Stimulated activated CD4-positive, alpha-beta T cell treated with anti-CD3 and anti-CD28 coated beads, Interleukin-1b, Interleukin-23, amount 100 ng/mL, for 48 hours (primary cell): ENCODE measurements around the gene RGMA.
"Not testable (repeated sequence)": the region's sequence is repeated elsewhere in the genome, so short reads cannot be mapped to it uniquely, and the experiment has no call there.

Source experiments
- DNase-seq: peaks from one replicate; pipeline ENCODE4 v3.0.0-alpha.2; 2020

Gene RGMA

DNA sequence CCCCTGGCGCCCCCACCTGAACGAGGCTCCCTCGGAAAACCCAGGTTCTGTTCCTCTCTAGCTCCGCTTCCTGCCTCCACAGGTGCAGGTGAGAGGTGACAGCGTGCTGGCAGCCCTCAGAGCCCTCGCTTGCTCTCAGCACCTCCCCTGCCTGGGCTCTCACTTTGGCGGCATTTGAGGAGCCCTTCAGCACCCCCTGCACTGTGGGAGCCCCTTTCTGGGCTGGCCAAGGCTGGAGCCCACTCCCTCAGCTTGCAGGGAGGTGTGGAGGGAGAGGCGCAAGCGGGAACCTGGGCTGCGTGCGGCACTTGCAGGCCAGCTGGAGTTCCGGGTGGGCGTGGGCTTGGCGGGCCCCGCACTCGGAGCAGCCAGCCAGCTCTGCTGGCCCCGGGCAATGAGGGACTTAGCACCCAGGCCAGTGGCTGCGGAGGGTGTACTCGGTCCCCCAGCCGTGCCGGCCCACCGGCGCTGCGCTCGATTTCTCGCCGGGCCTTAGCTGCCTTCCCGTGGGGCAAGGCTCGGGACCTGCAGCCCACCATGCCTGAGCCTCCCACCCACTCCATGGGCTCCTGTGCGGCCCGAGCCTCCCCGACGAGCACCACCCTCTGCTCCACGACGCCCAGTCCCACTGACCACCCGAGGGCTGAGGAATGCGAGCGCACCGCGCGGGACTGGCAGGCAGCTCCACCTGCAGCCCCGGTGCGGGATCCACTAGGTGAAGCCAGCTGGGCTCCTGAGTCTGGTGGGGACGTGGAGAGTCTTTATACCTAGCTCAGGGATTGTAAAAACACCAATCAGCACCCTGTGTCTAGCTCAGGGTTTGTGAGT is 57.2 kb downstream of the RGMA start:
- DNase-seq, result not testable (repeated sequence)

DNA sequence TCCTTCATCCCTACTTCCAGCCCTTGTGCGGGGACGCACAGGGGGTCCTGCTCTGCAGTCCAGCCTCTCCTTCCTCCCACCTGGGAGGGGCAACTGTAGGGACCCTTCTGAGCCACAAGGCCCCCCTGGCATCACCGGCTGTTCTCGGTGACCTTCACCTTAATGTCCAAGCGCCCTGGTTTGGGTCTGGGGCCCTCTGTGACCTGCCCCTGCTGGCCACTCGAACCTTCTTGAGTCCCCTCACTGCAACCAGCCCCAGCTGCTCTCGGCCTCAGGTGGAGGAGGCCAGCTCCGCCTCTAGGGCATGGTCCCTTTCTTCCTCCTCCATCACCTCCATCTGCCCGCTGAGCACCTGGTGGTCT is 57.9 kb downstream of the RGMA start:
- DNase-seq, result no peak

DNA sequence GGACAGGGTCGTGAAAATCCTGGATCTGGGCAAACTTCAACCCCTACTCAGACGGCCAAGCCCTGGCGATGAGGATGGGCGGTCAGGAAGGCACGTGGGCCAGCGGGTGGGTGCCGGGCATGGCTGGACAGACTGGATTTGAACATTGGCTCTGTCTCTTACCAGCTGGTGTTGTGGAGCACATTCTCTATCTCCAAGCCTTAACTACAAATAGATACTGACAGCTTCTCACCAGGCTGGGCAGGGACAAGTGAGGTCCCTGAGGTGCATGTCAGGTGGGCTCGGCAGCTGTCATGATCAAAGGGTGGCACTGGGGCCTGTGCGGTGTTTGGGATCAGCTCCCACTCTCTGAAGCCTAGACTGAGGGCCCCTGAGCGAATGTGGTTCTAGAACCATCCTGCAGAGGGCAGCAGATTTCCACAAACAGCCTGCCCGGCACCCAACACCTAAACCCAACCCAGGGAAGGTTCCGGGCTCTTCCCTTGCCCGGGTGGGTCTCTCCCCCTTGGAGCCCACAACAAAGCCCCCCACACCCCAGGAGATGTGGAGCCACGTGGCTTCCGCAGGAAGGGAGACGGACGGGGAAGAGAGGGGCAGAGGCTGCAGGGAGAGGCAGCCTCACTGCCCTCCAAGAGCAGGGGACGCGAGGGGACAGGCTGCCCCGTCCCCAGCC is 58.4 kb downstream of the RGMA start:
- DNase-seq, result peak; percentile 60

DNA sequence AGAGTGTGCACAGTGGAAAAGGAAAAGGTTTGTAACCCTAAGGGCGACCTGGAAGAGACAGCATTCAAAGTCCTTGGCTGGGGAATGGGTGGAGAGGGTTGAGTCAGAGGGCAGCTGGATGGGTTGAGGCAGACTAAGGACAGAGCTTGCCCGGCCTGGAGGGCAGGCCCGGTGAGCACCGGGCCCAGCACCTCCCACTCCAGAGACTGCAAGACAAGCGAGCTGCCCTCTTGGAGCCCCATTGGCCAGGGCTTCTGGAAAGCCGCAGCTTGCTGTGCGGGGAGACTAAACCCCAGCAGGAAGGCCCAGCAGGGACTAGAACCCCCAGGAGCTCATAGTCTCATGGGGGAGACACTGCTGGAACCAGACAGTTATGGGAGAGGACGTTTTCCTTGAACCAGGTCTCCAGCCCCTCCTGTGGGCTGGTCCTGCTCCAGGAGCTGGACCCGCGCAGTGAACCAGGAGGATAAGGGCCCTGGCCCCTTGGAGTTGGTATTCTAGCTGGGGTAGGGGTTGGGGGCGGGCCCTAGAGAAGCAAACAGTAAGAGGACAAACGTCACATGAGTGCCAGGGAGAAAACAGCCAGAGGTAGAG is 59.1 kb downstream of the RGMA start:
- DNase-seq, result no peak

DNA sequence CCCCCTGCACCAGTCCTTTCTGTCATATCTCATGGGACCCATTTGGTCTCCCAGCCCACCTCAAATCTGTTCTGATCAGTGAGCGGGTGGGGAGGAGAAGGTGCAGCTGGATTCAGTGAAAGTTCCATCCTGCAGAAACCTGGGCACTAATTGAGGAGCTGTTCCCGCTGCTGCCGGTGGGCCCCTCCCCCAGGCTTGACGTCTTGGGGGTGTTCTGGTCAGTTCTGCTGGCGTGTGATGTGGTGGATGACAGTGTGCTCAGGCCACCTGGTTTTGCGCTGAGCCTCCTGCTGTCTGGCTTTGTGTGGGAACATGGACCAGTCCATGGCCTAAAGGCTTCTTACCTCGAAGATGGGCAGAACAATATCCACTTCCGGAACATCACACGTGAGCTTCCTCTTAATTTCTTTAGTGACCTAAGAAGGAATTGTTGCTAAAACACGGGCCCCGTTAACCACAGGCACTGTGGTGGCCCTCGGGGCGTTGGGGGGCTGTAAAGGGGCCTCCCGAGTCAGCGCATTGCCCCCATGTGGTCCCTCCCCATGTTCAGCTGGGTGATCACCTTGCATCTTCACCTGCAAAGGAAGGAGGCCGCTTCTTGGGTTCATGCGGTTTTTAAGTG is 59.7 kb downstream of the RGMA start:
- no peak for DNase-seq

DNA sequence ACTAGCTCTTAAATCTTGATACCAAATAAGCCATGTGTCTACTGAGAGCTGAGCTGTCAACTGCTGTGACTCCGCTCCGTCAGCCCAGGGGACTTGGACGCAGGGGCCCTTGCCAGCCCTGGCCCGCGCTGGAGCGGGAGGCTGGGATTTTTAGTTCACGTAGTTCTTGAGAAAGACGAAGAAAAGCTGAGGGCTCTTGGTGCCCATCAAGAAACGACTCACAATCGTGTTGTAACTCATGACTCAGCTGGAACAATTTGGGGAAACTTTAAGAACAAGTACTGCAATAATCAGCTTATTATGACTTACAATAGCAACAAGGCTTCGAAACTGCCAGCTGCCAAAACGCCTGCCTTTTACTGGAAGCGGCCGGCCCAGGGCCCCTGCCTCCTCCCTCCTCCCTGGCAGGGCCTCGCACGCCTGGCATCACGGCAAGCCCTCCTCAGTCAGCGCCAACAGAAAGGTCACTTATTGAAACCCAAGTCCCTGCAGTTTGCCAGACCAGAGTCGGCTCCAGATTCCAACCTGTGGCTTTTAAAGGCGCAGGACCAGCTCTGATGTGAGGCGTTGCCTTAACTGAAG is 60.3 kb downstream of the RGMA start:
- peak; percentile 46 for DNase-seq

DNA sequence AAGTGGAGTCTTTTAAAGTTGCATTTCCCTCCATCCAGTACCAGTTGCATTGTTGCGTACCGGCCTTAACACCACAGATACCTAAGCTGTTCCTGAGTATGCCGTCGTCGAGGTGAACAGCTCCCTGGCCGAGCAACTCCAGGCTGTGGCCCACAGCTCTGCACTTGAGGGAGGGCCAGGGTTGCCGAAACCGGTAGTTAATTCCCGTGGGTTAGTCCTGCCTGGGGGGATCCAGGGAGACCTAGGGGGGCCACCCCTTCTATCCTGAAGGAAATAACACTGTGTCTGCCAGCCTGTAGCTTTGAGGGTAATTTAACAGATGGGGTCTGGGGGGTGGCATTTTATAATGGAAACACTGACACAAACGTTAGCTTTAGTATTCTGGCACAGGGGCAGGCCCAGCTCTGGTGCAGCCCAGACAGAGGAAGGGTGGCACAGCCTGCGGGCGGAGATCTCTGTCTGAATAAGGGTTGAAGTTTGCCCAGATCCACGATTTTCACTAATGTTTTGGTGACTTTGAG is 60.8 kb downstream of the RGMA start:
- DNase-seq, result no peak

DNA sequence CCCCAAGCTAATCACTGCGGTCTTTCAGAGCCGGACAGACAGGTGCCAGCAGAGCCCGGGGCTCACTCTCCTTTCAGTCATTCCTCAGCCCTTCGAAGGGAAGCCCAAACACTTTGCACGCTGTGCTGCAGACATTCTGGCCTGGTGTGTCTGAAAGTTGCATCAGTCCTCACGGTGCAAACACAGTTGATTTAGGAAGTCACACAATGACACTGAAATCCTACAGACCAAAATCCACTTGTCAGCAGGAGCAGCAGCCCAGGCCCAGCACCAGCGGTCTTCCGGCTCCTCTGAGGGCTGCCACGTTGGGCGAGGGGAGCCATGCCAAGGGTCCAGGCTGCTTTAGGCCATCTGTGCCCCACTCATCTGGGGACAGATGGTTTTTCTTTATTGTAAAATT is 61.6 kb downstream of the RGMA start:
- no peak for DNase-seq

DNA sequence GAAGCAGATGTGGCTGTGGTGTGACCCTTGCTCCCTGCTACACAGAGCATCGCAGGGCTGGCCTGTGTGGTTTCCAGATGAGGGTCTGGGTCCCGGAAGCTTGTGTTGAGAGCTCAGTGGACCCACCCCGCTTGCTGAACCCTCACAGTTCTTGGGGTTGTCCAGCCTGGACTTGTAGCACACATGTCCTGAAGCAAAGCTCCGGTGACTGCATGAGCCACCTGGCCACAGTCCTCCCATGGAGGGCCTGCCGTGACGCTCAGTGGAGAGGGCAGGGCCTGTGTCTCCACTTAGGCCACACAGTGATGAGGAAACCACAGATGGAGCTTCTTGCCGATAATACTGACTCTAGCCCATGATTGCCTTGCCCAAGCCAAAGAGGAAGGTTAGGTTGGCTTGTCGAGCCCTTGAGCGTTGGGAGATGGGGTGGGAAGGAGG is 62.6 kb downstream of the RGMA start:
- DNase-seq, result no peak

DNA sequence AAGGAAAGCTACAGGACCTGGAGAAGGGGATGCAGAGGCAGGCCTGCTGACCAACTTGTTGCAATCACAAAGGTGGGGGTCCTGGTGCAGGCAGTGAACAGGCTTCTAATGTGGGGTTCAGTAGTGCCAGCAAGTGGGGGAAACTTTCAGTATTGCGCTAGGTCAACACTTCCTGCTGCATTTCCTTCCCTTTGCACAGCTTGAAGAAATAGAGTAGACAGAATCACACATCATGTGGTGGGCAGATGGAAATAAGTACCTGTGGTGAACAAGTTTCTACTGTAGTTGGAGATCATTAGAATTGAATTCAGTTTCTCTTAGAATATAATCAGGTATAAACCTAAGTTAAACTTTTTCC is 63.4 kb downstream of the RGMA start:
- DNase-seq, result no peak

DNA sequence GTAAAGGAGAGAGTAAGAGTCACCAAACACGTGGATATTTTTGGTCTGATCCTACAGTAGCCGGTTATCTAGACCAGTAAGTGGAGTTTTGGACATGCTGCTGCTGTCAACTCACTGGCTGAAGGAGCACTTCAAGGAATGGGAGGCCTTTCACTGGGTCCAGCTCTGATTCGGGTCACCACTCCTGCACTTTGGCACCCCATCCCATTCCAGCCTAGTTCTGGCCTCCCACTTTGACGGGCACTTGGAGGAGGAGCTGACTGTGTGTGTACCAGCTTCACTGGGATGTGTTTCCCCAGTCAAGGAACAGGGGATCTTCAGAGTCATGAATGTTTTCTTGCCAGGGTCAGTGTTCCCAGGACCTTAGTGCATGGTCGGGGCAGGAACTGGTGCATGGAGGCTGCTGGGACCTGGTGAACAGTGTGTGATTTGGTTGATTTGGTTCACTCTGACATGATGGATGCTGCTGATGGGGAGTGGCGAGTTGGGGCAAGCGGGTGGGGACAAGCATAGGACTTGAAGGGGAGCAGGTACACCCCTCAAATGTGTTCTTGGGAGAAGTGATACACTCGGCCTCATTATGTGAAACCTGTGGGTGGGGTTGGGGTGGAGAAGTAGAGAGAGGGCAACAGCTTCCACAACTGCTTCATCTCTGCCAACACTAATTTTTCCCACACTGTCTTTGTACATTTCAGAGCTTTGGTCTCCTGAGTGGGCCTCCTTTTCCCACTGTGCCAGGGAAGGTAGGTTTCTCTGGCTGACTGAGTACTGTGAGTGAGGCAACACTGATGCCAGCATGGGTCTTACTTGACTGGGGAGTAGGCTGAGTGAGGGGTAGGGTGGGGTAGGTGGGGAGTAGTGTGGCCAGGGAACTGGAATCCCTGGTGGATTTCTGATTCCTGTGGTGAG is 64.0 kb downstream of the RGMA start:
- DNase-seq, result no peak

DNA sequence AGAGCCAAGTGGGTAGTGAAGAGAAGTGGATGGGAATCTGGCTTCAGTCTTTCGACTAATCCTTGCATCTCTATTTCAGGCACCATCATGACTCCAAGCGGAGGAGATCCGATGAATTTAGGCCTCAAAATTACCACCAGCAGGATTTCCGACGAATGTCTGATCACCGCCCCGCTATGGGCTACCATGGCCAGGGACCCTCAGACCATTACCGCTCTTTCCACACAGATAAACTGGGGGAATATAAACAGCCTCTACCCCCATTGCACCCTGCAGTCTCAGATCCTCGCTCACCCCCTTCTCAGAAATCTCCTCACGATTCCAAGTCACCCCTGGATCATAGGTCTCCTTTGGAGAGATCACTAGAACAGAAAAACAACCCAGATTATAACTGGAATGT is 64.7 kb downstream of the RGMA start:
- DNase-seq, result no peak

DNA sequence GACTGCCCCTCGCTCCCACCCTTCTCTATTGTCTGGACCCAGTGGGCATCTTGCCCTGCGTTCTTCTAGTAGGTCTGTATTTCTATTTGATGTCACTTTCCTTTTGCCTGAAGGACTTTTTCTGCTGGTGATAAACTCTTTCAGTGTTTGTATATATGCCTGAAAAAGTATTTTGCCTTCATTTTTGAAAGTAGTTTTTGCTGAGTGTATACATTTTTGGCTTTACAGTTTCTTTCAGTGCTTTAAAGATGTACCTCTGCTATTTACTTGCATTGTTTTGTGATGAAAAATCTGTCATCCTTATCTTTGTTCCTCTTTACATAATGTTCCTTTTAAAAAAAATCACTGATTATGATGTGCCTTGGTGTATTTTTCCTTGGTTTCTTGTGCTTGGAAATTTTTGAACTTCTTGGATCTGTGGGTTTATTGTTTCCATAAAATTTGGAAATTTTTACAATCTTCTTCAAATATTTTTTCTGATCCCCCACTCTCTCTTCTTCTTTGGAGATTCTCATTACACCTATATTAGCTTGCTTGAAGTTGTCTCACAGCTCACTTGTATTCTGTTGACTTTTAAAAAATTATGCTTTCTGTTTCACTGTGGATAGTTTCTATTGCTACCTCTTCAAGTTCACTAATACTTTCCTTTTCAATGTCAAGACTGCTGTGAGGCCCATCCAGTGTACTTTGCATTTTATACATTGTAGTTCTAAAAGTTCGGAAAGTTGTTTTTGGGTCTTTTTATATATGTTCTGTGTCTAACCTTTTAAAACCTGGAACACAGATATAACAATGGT is 67.8 kb downstream of the RGMA start:
- DNase-seq, result no peak

DNA sequence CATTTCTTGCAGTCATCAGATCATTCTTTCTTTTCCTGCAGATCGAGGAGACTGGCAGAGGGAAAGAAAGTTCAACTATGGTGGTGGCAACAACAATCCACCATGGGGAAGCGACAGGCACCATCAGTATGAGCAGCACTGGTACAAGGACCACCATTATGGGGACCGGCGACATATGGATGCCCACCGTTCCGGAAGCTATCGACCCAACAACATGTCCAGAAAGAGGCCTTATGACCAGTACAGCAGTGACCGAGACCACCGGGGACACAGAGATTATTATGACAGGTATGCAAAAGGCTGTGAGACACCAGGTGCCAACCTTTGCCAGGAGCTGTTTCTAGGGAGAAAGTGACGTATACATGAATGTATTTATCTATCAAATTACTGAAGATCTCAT is 69.0 kb downstream of the RGMA start:
- no peak for DNase-seq

DNA sequence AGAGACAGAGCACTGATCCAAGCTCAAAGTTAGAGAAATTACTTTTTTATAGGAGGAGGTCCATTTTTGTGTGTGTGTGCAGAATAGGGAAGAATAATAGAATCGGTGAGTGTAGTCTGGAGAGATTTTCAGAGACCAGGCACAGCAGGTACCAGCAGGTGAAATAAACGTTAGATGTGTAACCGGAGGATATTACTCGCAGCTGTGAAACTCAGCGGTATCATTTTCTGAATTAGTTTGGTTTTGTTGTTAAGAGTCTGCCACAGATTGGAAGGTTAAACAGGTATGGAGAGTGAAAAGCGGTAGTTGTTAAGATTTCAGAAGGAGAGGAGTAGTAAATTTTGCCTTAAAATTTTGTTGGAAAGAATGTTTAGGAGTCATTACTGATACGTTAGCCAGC is 69.9 kb downstream of the RGMA start:
- no peak for DNase-seq

DNA sequence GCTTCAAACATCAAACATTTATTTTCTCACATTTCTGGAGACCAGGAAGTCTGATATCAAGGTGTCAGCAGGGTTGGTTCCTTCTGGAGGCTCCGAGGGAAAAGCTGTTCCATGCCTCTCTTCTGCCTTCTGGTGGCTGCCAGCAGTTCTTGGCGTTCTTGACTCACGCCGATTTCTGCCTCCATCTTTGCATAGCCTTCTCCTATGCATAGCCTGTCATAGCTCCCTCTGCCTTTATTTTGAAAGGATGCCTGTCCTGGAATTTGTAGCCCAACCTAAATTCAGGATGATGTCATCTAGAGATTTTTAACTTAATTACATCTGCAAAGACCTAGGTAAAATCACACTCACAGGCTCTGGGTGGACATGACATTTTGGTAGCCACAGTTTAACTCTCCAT is 70.4 kb downstream of the RGMA start:
- DNase-seq, result no peak

DNA sequence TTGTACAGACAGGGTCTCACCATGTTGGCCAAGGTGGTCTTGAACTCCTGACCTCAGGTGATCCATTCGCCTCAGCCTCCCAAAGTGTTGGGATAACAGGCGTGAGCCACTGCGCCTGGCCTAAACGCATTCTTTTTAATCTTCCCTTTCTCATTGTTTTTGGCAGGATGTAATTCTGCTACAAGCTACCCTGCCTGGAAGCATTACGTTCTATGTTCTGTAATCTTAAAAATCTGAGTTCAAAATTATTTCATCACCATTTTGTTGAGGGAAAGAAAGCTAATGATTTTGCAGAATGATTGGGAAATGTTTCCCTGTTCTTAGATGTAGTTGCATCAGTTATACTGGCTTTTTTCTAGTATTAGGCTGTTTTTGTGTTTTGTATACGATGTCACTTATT is 71.5 kb downstream of the RGMA start:
- no peak for DNase-seq

DNA sequence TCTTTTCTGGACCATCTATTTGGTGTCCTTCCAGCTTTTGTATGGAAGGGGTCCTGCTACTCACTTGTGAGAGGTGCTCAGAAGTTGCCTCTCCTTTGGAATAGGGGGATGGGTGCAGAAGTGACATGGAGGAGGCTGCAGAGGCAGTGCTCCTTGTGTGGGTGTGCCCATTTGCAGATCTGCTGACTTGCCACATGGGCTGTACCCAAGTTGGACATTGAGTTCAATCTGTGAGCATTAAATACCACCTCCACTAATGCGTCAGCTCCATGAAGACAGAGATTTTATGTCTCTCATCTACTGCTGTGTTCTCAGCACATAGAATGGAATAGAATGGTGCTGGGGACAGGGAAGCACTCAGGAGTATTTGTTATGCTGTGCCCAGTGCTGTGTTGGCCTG is 76.2 kb downstream of the RGMA start:
- DNase-seq, result no peak

DNA sequence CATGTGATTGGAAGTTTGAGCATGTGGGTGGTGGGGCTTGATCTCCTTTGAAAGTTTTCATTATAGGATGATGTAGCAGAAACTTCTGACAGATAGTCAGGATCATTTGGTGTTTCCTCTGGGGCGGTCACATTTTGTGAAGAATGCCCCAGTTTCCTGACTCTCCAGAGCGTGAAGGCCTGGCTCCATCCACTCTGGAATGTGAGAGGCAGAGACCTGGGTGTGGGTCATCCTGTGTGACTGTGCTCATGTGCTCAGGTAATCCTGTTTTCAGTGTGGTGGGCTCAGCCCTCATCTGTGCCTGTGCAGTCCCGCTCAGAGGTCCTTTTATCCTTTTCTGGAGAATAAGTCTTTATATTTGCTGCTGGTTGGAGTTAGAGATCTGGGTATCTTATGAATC is 81.0 kb downstream of the RGMA start:
- no peak for DNase-seq

DNA sequence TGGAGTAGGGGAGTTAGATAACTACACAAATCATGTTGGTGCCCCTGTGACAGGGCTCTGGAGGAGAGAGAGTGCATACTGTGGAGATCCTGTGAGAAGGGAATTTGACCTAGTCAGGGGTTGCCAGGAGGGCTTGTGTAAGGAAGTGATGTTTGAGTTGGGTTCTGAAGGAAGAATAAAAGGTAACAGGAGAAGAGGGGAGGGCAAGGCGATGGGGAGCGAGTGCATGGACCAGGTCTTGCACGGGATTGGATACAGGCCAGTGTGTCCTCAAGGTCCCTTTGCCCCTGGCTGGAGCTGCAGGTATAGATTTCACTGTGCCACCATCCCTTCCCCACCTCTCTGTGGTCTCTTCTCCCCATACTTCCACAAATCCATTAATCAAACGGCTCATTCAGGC is 83.9 kb downstream of the RGMA start:
- DNase-seq, result no peak

DNA sequence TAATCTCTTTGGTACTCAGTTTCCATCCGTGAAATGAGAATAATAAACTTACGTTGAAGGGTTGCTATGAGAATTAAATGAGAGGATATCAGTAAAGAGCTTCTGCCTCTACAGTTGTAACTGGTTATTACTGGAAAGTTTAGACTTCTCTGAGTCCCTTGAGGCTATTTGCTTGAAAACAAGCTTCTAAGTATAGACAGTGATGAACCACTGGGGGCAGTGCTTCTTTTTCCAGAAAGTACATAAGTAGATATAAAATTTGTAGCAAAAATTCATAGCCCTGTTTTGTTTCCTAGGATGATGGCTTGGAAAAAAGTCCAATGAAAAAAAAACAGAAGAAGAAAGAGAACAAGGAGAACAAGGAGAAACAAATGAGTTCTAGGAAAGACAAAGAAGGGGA is 87.1 kb downstream of the RGMA start:
- DNase-seq, result no peak
